Measurements from ENCODE around the gene HPSE.

The HPSE gene

GRCh38 chr4:83247415-83248357 lies 87.0 kb downstream of the HPSE start:
- no peak for DNase-seq (ENCODE audit: low spot score)

Data from HuH-7 (cell line).